Ishikawa (cell line): ENCODE measurements around the gene RPL19.

Experiments
- EGR1 ChIP-seq: IDR thresholded peaks from 2 replicates; pipeline ENCODE4 v1.6.1; 2012
- EP300 ChIP-seq: IDR thresholded peaks from 2 replicates; pipeline ENCODE4 v1.6.1; 2012; ENCODE audit warnings: borderline replicate concordance
- MAX ChIP-seq: IDR thresholded peaks from 2 replicates; pipeline ENCODE4 v1.6.1; 2012
- NFIC ChIP-seq: IDR thresholded peaks from 2 replicates; pipeline ENCODE4 v1.6.1; 2012
- RAD21 ChIP-seq: IDR thresholded peaks from 2 replicates; pipeline ENCODE4 v1.6.1; 2012; ENCODE audit warnings: low read depth
- REST ChIP-seq: IDR thresholded peaks from 2 replicates; pipeline ENCODE4 v1.6.1; 2012; ENCODE audit warnings: low read depth, mild to moderate bottlenecking
- TAF1 ChIP-seq: IDR thresholded peaks from 2 replicates; pipeline ENCODE4 v1.6.1; 2012; ENCODE audit warnings: low read depth, mild to moderate bottlenecking
- USF1 ChIP-seq: IDR thresholded peaks from 2 replicates; pipeline ENCODE4 v1.6.1; 2012
- ZBTB7A ChIP-seq: IDR thresholded peaks from 2 replicates; pipeline ENCODE4 v1.6.1; 2012; ENCODE audit warnings: low read depth

- TF ChIP-seq MAX: no peak
- no peak for TF ChIP-seq EGR1
- no peak for TF ChIP-seq EP300
- no peak for TF ChIP-seq REST
- no peak for TF ChIP-seq ZBTB7A
- TF ChIP-seq USF1: no peak
- no peak for TF ChIP-seq NFIC
- no peak for TF ChIP-seq TAF1
- no peak for TF ChIP-seq RAD21
These were observed 23.1 kb downstream of the RPL19 start for GRCh38 chr17:39222866-39223834.
